Left ventricle myocardium inferior (tissue), 1 donor: Measurements from ENCODE around the gene TENM3. TPM values are rescaled to one million over a fixed set of nuclear protein-coding genes. Genes with fewer than 3 reads are reported as not detected.

Source experiments
- DNase-seq: peaks from one replicate; pipeline ENCODE4 v3.0.0-alpha.2; 2020
- H3K27ac ChIP-seq: fragments of 200-600 bp; replicated peaks from 2 replicates; pipeline ENCODE4 v1.8.0; 2021
- H3K27me3 ChIP-seq: fragments of 200-600 bp; 2 replicates; pipeline ENCODE4 v1.8.0; 2021; ENCODE audit warnings: low read depth
- H3K36me3 ChIP-seq: fragments of 200-600 bp; 2 replicates; pipeline ENCODE4 v1.8.0; 2021
- H3K4me1 ChIP-seq: fragments of 200-600 bp; 2 replicates; pipeline ENCODE4 v1.8.0; 2021
- H3K4me3 ChIP-seq: fragments of 200-600 bp; 2 replicates; pipeline ENCODE4 v1.8.0; 2021; ENCODE audit warnings: mild to moderate bottlenecking, moderate library complexity
- H3K9me3 ChIP-seq: fragments of 200-600 bp; replicated peaks from 2 replicates; pipeline ENCODE4 v1.8.0; 2021
- CTCF ChIP-seq: fragments of 200-600 bp; IDR thresholded peaks from 2 replicates; pipeline ENCODE4 v1.8.0; 2021; ENCODE audit warnings: antibody characterized with exemption, mild to moderate bottlenecking, borderline replicate concordance
- intact Hi-C: fragments of 100-400 bp; cut with micrococcal nuclease; formaldehyde crosslinking; loops from one replicate; pipeline ENCODE4 v1.11.0; 2022
- total RNA-seq: library from RNA; stranded (reverse); fragmentation: NEBNext Ultra II Directional; extraction: Animal tissue kit (Norgen Biotek cat#: 25700); gene quantifications from one replicate; pipeline ENCODE4 v1.2.1, GENCODE V29; 2021
- donor health status: DM: no; HTN: yes; CAD: no; lungs with severe emphysema.

Gene TENM3
- total RNA-seq, 1 donor from 2014 or later, result 1.5 TPM

- H3K4me1 ChIP-seq, result no peaks in the 10 kb centered on the region
- peaks cover 17% of the 10 kb centered on the region for H3K27me3 ChIP-seq
- no peaks in the 10 kb centered on the region for H3K9me3 ChIP-seq
- intact Hi-C loops, result no loop called here
- H3K36me3 ChIP-seq, result no peaks in the 10 kb centered on the region
- no peak for DNase-seq
- H3K27ac ChIP-seq, result no peak overlapping the region
- H3K4me3 ChIP-seq, result no peak overlapping the region
- no peak for TF ChIP-seq CTCF
Observed at GRCh38 chr4:182343453-182343852, 100.3 kb downstream of the TENM3 start.

GRCh38 chr4:182344968-182345367 lies 101.8 kb downstream of the TENM3 start:
- no peak for DNase-seq
- Histone ChIP-seq H3K36me3 (no peaks in the 10 kb centered on the region), H3K27ac (no peak overlapping the region), H3K4me3 (no peak overlapping the region), H3K9me3 (no peaks in the 10 kb centered on the region), H3K27me3 (peaks cover 17% of the 10 kb centered on the region), H3K4me1 (no peaks in the 10 kb centered on the region)
- intact Hi-C loops, result no loop called here
- no peak for TF ChIP-seq CTCF

- H3K27ac ChIP-seq, result no peak overlapping the region
- DNase-seq, result no peak
- peaks cover 18% of the 10 kb centered on the region for H3K27me3 ChIP-seq
- intact Hi-C loops, result no loop called here
- no peaks in the 10 kb centered on the region for H3K36me3 ChIP-seq
- H3K4me3 ChIP-seq, result no peak overlapping the region
- no peaks in the 10 kb centered on the region for H3K4me1 ChIP-seq
- no peak for TF ChIP-seq CTCF
- no peaks in the 10 kb centered on the region for H3K9me3 ChIP-seq
Observed at GRCh38 chr4:182346250-182346649, 103.0 kb downstream of the TENM3 start.

- DNase-seq, result no peak
- no peaks in the 10 kb centered on the region for H3K9me3 ChIP-seq
- no peak overlapping the region for H3K4me3 ChIP-seq
- H3K27me3 ChIP-seq, result peaks cover 23% of the 10 kb centered on the region
- no peaks in the 10 kb centered on the region for H3K4me1 ChIP-seq
- no peak for TF ChIP-seq CTCF
- H3K27ac ChIP-seq, result no peak overlapping the region
- intact Hi-C loops, result no loop called here
- no peaks in the 10 kb centered on the region for H3K36me3 ChIP-seq
Observed at GRCh38 chr4:182346675-182347375, 103.6 kb downstream of the TENM3 start.

GRCh38 chr4:182348779-182349326 lies 105.7 kb downstream of the TENM3 start:
- Histone ChIP-seq H3K4me3 (no peak overlapping the region), H3K27ac (no peak overlapping the region), H3K4me1 (no peaks in the 10 kb centered on the region), H3K9me3 (no peaks in the 10 kb centered on the region), H3K27me3 (peaks cover 30% of the 10 kb centered on the region), H3K36me3 (no peaks in the 10 kb centered on the region)
- no peak for DNase-seq
- intact Hi-C loops, result no loop called here
- no peak for TF ChIP-seq CTCF
